HG02981 (cell line): ENCODE data around the gene HDGFL3.
"Not testable (repeated sequence)": the region's sequence is repeated elsewhere in the genome, so short reads cannot be mapped to it uniquely, and the experiment has no call there.

Experiments
- ATAC-seq: cut with Tn5 transposase; IDR thresholded peaks from one replicate; pipeline ENCODE4 v1.9.1; 2021; ENCODE audit warnings: mild to moderate bottlenecking, moderate library complexity; ENCODE audit not compliant: unreplicated experiment

The HDGFL3 gene

DNA sequence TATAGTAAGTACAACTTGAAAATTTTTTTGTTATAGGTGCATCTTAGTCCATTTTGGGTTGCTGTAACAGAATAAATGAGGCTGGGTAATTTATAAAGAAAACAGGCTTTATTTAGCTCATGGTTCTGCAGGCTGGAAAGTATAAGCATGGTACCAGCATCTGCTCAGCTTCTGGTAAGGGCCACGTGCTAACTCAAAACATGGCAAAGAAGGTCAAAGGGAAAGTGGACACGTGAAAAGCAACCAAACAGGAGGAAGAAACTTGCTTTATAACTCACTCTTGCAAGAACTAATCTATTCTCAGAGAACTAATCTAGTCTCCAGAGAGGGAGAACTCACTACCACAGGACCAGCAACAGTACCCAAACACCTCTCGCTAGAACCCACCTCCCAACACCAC, 9.1 kb downstream of the HDGFL3 start:
- no peak for ATAC-seq

GRCh38 chr15:83194528-83194927, 13.1 kb downstream of the HDGFL3 start:
- no peak for ATAC-seq

GRCh38 chr15:83193721-83194120, 13.9 kb downstream of the HDGFL3 start:
- no peak for ATAC-seq

- ATAC-seq = no peak
Observed at GRCh38 chr15:83192742-83193141, 14.9 kb downstream of the HDGFL3 start.

GRCh38 chr15:83190450-83190849, 17.2 kb downstream of the HDGFL3 start:
- no peak for ATAC-seq

DNA sequence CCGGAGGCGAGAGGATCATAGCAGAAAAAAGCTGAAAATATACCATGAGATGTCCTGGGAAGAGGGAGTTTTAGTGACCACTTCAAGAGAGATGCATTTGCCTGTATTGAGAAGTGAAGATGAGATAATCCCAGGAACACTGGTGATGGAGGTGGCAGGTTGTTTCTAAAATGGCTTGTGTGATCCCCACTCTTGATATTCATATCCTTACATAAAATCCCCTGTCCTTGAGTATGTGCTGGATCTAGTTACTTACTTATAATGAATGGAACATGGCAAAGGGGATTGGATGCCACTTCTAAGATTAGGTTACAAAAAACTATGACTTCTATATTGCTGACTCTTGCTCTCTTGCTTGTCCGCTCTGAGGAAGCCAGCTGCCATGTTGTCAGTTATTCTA, 22.1 kb downstream of the HDGFL3 start:
- ATAC-seq = no peak

GRCh38 chr15:83178869-83179325, 28.7 kb downstream of the HDGFL3 start:
- ATAC-seq = no peak

DNA sequence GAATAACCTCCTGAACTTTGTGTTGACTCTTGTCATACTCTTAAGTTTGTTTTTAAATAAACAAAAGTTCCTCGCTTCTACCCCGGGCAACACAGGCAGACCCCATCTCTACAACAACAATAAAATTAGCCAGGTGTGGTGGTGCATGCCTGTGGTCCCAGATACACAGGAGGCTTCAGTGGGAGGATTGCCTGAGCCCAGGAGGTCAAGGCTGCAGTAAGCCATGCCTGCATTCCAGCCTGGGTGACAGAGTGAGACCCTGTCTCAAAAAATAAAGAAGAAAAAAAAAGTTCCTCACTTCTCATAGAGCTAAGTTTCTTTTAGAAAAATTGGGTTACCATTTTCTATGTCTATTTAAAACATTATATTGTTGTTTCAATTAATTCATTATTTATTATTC, 29.2 kb downstream of the HDGFL3 start:
- ATAC-seq = no peak

- ATAC-seq = no peak
Observed at GRCh38 chr15:83174891-83175290, 32.7 kb downstream of the HDGFL3 start.

- no peak for ATAC-seq
Observed at GRCh38 chr15:83170474-83171165, 37.0 kb downstream of the HDGFL3 start.

DNA sequence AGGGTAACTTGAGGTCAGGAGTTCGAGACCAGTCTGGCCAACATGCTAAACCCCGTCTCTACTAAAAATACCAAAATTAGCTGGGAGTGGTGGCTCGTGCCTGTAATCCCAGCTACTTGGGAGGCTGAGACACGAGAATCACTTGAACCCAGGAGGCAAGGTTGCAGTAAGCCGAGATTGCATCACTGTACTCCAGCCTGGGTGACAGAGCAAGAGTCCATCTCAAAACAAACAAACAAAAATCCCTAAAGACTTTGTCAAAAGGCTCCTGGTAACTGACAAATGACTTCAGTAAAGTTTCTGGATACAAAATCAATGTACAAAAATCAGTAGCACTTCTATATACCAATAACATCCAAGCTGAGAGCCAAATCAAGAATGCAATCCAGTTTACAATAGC, 38.0 kb downstream of the HDGFL3 start:
- not testable (repeated sequence) for ATAC-seq

DNA sequence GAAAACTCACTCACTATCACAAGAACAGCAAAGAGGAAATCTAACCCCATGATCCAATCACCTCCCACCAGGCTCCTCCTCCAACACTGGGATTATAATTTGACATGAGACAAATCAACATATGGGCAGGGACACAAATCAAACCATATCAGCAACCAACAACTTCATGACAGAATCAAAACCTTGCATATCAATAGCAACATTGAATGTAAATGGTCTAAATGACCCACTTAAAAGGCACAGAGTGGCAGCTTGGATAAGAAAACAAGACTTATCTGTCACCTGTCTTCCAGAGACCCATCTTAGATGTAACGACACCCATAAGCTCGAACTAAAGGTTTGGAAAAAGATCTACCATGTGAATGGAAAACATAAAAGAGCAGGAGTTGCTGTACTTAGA, 40.8 kb downstream of the HDGFL3 start:
- ATAC-seq = no peak

DNA sequence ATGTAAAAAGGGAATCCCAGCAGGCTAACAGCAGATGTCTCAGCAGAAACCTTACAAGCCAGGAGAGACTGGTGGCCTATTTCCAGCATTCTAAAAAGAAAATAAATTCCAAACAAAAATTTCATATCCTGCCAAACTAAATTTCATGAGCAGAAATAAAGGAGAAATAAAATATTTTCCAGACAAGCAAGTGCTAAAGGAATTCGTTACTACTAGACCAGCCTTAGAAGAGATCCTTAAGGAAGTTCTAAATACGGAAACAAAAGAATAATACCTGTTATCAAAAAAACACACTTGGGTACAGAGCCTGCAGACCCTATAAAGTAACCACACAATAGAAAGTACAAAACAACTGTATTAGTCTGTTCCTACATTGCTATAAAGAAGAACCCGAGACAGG, 41.4 kb downstream of the HDGFL3 start:
- no peak for ATAC-seq

DNA sequence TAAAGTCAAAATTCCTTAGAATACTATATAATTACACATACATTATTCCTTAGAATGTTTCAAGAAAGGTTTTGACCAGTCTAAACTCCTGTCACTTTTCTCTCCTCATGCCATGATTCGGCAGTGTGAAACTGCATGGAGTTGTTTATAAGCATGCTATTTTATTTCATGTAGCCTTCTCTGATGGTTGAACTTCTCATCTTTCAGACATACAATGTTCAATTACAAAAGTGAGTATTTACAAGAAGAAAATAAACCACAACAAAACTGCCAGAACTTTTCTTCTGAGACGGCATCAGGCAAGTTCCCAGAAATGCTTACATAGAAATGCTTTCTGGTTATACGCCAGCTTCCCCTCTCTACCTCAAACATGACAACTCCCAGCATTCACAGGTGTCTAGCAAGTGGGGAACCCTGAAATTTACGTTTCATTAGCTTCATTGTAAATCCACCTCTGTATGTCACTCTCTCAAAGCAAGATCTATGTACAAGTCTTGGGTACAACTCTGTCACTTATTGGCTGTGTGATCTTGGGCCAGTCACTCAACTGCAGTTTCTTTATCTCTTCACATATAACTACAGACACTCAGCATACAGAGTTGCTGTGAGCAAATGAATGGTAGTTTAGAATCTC, 42.7 kb downstream of the HDGFL3 start:
- ATAC-seq = no peak

DNA sequence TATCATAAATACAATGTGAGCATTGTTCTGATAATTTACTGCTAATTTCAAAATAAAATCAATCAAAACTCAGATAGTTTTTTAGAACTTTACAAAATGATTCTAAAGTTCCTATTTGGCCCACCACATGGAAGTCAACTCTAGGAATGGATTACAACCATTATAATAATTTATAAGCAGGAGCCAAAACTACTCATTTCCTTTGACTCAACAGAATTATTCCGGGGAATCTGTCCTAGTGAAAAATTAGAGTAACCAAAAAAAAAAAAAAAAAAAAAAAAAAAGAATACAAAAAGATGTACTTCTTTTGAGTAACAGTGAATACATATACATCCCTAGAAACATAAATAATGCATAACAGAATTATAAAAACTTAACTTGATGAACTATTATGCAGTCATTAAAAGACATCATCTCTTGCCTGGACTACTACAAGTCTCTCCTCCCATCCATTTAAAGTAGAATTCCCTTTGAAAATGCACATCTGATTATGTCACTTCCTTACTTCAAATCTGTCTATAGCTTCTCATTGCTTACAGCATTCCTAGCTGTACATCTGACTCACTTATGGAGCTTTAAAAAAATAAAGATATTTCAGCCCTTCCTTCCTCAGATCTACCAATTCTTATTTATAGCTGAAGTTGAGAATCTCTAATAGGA, 43.4 kb downstream of the HDGFL3 start:
- ATAC-seq = no peak

DNA sequence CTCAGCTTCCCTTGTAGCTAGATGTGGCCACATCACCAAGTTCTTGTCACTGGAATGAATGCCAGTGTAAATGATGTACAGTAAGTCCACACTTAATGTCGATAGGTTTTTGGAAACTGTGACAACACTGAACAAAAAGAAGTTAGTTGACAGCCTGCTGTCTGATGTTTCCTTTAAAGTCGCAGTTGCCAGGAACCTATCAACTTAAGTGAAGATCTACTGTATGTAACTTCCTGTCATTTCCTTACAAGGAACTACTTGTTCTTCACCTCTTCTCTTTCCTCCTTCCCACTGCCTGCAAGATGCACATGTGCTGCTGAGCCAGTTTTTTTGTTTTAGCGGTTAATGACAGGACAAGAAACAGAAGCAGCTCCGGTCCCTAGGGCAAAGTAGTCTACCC, 44.6 kb downstream of the HDGFL3 start:
- ATAC-seq = no peak

- ATAC-seq = no peak
Observed at GRCh38 chr15:83160741-83161140, 46.9 kb downstream of the HDGFL3 start.

- no peak for ATAC-seq
Observed at GRCh38 chr15:83158393-83158792, 49.2 kb downstream of the HDGFL3 start.

GRCh38 chr15:83155942-83156341, 51.7 kb downstream of the HDGFL3 start:
- ATAC-seq = no peak

DNA sequence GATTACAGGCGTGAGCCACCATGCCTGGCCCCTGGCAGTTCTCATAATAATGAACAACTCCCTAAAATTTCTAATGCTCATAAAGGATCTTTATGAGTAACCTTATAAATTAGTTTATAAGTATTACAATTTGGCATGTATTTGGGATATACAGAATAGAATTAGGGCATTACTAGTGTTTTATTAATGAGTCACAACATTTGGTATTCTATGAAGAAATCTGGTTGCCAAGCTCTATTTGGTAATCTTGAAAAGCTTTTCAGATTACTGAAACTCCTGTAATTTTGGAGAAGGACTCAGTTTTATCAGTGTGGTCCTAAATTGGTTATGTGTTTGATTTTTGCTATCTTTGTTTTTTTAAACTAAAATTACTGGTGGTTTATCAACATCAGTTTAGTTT, 54.3 kb downstream of the HDGFL3 start:
- ATAC-seq = no peak

- ATAC-seq = no peak
Observed at GRCh38 chr15:83144771-83145170, 62.9 kb downstream of the HDGFL3 start.

DNA sequence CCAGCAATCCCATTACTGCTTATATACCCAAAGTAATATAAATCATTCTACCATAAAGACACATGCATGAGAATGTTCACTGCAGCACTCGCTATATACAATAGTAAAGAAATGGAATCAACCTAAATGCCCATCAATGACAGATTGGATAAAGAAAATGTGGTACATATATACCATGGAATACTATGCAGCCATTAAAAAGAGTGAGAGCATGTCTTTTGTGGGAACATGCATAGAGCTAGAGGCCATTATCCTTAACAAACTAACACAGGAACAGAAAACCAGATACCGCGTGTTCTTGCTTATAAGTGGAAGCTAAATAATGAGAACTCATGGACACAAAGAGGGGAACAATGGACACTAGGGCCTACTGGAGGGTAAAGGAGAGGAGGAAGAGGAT, 65.5 kb downstream of the HDGFL3 start:
- not testable (repeated sequence) for ATAC-seq
